Fibroblast of villous mesenchyme (primary cell): ENCODE measurements around the gene SYTL1. TPM values are rescaled to one million over a fixed set of nuclear protein-coding genes. Genes with fewer than 3 reads are reported as not detected.

Source experiments
- DNase-seq: peaks from one replicate; pipeline ENCODE4 v3.0.0-alpha.2; 2010; ENCODE audit warnings: low read depth
- H3K4me3 ChIP-seq: 2 replicates; pipeline ENCODE4 v1.5.1; 2011; ENCODE audit warnings: low read depth, mild to moderate bottlenecking, low read length
- total RNA-seq: library from RNA; depleted of rRNA; stranded (reverse); fragments of >200 nt; gene quantifications from 2 replicates; pipeline ENCODE4 v1.2.3, GENCODE V29; 2012
- TF ChIP-seq, protein P1 (sequence below): IDR thresholded peaks from 2 replicates; pipeline ENCODE4 v1.5.1; 2012; ENCODE audit warnings: low read depth, mild to moderate bottlenecking, low read length; ENCODE audit not compliant: insufficient read depth

SYTL1 gene
- total RNA-seq, 1 donor: under 0.01 TPM

DNA sequence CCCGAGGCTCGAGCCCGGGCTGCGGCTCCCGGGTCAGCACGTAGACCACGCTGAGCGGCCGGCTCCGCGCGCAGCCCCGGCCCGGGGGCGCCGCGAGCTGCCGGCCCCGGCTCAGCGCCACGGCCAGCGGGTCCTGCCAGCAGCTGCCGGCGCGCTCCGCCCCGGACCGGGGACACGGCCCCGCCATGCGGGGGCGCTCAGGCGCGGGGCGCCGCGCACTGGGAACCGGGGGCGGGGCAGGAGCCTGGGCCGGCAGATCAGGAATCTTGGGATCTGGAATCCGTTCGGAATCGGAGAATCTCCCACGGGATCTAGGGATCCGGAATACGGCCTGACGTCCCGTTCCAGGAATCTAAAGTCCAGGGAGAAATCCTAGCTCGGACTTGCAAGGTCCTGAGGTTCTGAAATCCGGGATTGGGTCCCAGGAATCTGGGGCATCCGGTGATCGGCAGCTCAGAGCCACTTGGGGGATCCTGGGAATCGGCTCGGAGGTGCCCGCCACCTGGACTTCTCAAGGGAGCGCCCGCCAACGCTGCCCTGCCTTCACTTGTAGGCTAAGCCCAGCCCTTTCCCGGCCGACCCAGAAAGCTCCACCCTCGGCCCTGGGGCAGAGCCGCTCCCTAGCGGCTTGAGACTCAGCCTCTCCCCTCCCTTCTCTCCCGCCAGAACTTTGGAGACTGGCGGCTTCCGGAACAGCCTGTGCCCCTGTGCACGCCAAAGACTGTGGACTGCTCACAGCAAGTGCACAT is 24.8 kb downstream of the SYTL1 start, which contains the start of gene MAP3K6:
Gene MAP3K6, minus strand, starts transcription at position 551 of the 749 bp plus-strand sequence. Its CDS starts 364 bp downstream, at position 187.
- peak; percentile 76 for DNase-seq
- H3K4me3 ChIP-seq: peak within 1 kb of the TSS; percentile 83
- TF ChIP-seq, protein P1, sequence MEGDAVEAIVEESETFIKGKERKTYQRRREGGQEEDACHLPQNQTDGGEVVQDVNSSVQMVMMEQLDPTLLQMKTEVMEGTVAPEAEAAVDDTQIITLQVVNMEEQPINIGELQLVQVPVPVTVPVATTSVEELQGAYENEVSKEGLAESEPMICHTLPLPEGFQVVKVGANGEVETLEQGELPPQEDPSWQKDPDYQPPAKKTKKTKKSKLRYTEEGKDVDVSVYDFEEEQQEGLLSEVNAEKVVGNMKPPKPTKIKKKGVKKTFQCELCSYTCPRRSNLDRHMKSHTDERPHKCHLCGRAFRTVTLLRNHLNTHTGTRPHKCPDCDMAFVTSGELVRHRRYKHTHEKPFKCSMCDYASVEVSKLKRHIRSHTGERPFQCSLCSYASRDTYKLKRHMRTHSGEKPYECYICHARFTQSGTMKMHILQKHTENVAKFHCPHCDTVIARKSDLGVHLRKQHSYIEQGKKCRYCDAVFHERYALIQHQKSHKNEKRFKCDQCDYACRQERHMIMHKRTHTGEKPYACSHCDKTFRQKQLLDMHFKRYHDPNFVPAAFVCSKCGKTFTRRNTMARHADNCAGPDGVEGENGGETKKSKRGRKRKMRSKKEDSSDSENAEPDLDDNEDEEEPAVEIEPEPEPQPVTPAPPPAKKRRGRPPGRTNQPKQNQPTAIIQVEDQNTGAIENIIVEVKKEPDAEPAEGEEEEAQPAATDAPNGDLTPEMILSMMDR: peak; percentile 29

DNA sequence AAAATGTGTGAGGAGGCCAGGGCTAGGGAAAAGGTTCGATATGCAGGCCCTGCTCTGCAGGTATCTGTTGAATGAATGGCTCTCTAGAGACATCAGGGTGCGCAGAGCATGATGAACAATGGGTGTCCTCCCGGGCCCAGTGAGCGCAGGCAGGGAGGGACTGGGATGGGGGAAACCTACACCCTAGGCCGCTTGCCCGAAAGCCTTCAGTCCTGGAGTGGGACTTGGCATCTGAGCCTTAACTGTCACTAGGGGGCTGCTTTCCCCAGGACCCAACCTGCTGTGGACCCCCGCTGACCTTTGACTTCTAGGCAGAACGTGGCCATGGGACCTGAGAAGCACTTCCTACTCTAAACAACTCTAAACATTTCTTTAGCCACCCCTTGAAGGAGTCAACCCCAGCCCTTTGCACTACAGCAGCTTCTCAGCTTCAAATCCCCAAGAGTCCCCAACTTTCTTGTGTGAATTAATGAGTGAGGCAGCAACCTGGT is 25.4 kb downstream of the SYTL1 start:
- TF ChIP-seq, protein P1: no peak
- peak overlapping the region; percentile 83 for H3K4me3 ChIP-seq
- DNase-seq: no peak

DNA sequence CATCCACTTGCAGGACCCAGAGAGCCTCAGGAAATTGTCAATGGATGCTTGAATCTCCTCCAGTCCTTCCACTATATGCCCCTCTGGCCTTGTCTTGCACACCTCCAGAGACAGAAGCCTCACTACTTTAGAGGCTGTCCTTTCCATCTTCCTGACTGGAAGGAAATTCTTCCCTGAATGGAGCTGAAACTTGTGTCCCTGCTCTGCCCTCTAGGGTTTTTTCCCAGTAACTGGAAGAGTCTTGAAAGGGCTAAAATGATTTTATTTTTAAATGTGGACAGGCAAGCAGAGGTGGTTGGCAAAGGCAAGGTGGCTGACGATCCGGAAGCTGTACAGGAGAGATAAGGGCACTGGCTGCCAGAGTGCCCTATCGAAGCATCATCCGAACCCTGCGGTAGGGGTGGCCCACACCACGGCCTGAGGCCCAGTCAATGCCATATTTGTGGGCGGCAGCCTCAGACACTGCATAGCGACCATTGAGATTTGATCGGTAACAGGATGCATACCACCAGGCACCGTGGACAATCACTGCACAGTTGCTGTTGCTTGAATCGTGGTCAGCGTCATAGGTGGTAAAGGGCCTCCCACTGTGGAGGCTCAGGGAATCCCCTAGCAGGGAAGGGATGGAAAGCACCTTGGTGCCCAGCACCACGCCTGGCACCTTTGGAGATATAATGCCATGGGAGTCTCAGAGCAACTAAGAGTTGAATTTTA is 27.2 kb downstream of the SYTL1 start:
- TF ChIP-seq, protein P1: peak; percentile 46
- DNase-seq: peak; percentile 45
- H3K4me3 ChIP-seq: no peak overlapping the region

DNA sequence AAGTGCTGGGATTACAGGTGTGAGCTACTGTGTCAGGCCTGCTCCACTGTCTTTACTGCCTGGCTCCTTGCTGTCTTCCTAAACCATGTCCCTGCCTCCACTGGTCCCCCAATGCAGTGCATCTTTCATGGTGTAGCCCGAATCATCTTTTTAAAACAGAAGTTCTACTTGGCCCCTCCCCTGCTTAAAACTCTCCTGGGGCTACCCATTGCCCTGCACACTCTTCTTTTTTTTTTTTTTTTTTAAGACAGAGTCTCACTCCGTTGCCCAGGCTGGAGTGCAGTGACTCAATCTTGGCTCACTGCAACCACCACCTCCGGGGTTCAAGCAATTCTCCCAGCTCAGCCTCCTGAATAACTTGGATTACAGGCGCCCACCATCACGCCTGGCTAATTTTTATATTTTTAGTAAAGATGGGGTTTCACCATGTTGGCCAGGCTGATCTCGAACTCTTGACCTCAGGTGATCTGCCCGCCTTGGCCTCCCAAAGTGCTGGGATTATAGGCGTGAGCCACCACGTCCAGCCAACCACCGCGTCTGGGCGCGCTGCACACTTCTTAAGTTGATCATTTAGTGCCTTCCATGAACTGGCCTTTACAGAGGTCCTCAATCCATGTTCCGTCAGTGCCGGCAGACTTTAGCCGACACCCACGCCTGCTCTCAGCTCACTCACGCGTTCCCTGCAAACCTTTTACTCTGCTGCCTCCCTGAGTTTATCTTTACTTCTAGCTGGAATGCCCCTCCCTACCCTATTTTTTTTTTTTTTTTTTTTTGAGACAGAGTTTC is 30.4 kb downstream of the SYTL1 start:
- no peak overlapping the region for H3K4me3 ChIP-seq
- DNase-seq: no peak
- TF ChIP-seq, protein P1: no peak

DNA sequence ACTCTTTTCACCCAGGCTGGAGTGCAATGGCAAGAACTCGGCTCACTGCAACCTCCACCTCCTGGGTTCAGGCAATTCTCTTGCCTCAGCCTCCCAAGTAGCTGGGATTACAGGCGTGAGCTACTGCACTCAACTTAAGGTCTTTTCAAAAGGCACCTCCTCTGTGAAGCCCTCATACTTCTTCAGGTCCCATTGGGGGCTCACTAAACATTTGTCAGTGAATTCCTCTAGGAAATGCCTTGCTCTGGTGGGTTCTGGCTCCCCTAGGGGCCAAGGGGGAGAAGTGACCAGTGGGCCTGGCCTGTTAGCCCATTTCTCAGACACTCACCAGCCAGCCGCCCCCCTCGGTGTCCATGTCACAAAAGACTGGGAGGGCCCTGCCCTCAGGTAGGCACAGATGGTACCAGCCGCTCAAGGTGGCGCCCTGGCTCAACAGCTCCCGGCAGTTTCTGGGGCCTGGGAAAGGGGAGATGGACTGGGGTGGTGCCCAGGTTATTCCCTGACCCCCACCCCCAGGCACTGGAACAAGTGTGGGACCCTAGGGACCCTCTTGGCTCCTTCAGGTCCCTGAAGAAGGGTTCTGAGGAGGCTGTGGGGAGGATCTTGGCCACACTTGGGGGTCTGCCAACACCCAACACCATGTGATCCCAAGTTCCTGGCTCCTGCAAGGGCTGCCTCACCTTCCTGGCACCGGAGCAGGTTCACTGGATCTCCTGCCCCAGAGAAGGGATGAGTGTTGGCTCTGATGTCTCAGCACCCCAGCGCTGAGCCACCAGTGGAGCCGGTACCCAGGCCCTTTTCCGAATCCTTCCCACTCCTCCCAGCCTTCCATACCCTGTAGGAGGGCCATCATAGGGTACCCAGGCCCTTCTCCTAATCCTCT is 31.2 kb downstream of the SYTL1 start:
- DNase-seq: no peak
- TF ChIP-seq, protein P1: peak; percentile 41
- H3K4me3 ChIP-seq: no peak overlapping the region
